DMS53 treated with DMSO at 0.1 percent for 48 hours (cell line): Measurements from ENCODE around the gene RGS3.
"Not testable (repeated sequence)": the region's sequence is repeated elsewhere in the genome, so short reads cannot be mapped to it uniquely, and the experiment has no call there.

Source experiments
- DNase-seq: peaks from one replicate; lab custom pipeline; 2025; ENCODE audit not compliant: unreplicated experiment; lab: John Stamatoyannopoulos, UW

The RGS3 gene

GRCh38 chr9:113631137-113631765, 167.7 kb downstream of the RGS3 start:
- DNase-seq = no peak

- DNase-seq = no peak
Observed at GRCh38 chr9:113631871-113632665, 168.5 kb downstream of the RGS3 start.

GRCh38 chr9:113632776-113633590, 169.5 kb downstream of the RGS3 start:
- no peak for DNase-seq

DNA sequence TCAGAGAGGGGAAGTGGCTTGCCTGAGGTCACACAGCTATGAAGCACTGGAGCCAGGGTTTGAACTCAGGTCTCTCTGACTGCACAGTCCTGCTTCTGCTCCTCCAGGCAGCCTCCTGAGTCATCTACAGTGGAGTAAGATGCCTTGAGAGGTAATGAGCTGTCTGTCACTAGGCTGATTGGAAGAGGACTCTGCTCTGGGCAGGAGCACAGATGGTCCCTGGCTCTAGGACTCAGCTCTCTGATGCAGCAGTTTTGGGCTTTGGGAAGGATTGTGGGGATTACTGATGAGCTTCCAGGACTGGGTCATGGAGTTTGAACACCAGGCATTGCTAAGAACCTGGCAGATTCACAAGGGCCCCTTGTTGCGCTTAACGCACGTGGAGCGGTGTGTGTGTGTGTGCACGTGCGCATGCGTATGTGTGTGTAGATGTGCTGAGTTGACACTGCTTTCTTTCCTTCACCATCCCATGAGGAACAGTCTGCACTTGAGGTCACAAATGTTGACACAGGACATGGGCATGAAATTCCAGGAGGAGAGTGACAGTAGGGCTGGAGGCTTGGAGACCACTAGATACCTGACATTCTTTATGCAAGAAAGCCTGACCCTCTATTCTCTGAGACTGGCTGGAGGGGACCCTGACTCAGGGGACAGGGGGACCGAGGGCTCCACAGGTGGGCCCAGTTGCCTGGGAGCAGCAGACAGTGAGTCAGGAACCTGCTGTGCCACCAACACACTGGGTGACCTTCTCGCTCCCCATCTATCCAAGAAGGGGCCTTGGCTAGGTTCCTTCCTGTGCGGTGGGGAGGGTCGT, 170.5 kb downstream of the RGS3 start:
- DNase-seq = no peak

- no peak for DNase-seq
Observed at GRCh38 chr9:113634596-113635515, 171.3 kb downstream of the RGS3 start.

- DNase-seq = no peak
Observed at GRCh38 chr9:113635586-113635985, 172.1 kb downstream of the RGS3 start.

- no peak for DNase-seq
Observed at GRCh38 chr9:113636165-113636564, 172.6 kb downstream of the RGS3 start.

- no peak for DNase-seq
Observed at GRCh38 chr9:113636693-113637092, 173.2 kb downstream of the RGS3 start.

GRCh38 chr9:113638490-113638889, 175.0 kb downstream of the RGS3 start:
- no peak for DNase-seq

- no peak for DNase-seq
Observed at GRCh38 chr9:113638897-113639296, 175.4 kb downstream of the RGS3 start.

DNA sequence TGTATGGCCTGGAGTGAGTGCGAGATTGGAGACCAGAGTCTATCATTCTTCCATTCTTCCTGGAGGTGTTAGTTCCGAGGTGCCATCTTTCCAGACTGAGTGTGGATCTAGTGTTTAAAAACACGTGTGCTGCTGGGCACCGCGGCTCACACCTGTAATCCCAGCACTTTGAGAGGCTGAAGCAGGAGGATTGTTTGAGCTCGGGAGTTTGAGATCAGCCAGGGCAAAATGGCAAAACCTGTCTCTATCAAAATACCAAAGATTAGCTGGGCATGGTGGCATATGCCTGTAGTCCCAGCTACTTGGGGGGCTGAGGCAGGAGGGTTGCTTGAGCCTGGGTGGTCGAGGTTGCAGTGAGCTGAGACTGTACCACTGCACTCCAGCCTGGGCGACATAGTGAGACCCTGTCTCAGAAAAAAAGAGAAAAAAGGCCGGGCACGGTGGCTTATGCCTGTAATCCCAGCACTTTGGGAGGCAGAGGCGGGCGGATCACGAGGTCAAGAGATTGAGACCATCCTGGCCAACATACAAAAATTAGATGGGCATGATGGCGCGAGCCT, 176.0 kb downstream of the RGS3 start:
- DNase-seq = not testable (repeated sequence)

GRCh38 chr9:113640418-113640817, 176.9 kb downstream of the RGS3 start:
- DNase-seq = no peak

DNA sequence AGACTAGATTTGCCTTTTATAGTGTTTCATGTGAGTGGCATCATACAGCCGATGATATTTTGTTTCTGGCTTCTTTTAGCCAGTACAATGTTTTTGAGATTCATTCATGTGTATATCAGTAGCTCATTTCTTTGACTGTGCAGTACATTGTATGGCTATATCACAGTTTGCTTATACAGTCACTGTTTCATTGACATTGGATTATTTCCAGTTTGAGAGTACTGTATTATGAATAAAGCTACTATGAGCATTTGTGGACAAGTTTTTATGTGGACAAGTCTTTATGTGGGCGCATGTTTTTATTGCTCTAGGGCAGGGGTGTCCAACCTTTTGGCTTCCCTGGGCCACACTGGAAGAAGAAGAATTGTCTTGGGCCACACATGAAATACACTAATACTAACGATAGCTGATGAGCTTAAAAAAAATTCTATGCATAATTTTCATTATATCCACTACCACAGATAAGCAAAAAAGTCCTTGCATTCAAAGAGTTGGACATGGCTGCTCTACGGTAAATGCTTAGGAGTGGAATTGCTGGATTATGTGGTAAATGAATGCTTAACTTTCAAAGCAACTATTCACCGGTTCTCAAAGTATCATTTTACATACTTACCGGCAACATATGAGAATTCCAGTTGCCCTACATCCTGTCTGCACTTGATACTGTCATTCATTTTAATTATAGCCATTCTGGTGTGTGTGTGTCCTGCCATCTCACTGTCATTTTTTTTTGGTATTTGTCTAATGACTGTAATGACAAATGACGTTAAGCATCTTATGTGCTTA, 177.8 kb downstream of the RGS3 start:
- DNase-seq = no peak

DNA sequence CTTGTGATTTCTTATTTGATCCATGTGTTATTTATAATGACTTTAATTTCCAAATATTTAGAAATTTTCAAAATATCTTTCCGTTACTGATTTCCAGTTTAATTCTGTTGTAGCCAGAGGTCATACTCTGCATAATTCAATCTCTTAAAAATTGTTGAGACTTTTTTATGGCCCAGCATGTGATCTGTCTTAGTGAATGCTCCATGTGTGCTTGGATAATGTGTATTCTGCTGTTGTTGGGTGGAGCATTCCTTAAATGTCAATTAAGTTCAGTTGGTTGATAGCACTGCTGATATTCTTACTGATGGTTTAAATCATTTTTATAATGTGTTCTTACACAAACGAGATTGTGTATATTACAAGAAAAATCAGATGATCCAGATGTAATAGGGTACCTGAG, 180.8 kb downstream of the RGS3 start:
- DNase-seq = no peak

- DNase-seq = no peak
Observed at GRCh38 chr9:113645227-113645977, 181.9 kb downstream of the RGS3 start.

DNA sequence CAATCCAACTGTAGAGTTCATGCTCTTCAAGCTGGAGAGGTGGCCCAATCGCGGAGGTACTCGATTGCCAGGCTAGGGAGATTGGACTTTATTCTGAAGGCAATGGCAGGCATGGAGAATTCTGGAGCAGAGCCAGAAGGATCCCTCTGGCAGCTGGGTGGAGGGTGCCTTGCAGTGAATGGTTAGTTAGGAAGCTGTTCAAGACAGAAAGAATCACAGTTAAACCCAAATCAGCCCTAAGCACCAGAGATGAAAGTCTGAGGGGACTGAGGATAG, 182.4 kb downstream of the RGS3 start:
- no peak for DNase-seq

DNA sequence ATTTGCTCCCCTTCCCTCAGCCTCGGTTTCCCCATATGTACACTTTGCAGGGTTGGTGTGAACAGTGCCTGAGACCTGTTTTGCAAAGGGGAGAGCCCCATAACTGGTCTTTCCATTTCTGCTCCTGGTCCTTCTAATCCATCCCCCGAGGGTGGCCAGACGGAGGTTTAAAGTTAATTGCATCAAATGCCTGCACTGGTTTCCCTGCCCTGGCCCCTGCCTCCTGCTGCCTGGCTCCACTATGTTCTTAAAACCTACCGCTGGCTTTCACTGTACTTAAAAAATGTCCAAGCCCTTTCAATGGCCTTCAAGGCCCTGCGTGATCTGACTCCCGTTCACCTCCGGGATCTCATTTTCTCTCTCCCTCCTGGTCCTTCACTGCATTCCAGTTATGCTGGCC, 183.0 kb downstream of the RGS3 start:
- DNase-seq = no peak
